CD4-positive, alpha-beta T cell treated with Interleukin-1 beta for 1 hour (primary cell): ENCODE data around the gene ONECUT2.

Experiments used
- DNase-seq, 2 donors: peaks; one replicate each; pipeline ENCODE4 v3.0.0-alpha.2; 2020 to 2022

ONECUT2 gene

GRCh38 chr18:57533006-57533867, 98.1 kb downstream of the ONECUT2 start:
- no peak for DNase-seq

DNA sequence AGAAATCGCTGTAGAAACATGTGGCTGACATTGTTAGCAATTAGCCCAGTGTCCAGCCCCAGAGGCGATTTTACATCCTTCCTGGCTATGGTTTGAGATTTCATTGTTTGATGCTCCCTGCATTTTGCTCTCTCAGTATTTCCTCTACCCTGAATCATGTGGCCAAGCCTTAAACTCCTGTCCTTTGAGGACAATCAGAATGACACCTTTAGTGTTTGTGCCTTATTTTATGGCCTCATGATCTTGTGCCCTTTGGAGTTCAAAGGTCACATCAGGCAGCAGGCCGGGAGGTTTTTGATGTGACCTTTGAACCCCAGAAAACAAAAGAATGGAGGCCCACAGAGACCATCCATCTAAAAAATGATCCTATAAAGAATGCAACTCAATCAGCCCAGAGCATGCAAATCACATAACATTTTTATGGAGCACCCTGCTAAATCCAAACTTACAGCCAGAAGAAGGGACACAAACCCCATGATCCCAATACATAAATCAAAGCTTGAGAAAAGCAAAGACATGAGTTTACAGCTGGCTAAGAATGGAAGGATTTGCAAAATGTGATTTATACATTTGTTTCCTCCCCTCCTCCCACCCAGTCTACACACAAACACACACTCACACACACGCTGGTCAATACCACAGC, 98.8 kb downstream of the ONECUT2 start:
- no peak for DNase-seq

DNA sequence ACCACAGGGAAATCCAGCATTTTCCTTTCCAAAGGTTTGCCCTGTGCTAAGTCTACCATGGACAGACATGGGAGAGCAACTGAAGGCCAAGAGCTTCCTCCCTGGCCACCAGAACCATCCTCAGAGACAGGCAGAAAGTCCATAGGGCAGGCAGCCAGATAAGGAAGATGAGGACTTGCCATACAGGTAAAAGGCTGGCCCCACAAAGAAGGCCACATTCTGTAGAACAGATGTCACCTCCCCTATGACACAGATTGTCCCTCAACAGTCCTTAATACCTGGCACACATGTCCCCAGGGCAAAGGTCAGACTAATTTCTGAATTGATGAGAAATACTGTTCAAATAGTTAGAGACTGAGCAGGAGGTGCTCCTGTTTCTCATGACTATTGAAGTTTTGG, 99.3 kb downstream of the ONECUT2 start:
- no peak for DNase-seq

GRCh38 chr18:57538614-57539013, 103.4 kb downstream of the ONECUT2 start:
- DNase-seq, result no peak

DNA sequence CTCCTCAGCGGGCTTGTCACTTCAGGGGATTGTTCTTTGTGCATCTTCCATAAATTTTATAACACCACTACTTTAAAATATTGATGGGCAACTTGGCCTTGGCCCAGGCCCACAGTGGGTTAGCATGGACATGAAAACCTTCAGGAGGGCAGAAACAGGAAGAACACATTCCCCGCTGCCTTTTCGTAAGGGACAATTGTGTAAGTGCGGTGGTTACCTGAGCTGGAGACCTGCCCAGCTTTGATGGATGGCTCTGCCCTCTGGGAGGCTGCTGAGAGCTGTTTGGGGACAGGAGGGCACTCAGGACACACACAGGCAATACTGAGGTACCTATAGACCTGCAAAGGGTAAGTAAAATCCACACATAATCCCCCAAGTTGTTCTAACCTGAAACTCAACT, 104.5 kb downstream of the ONECUT2 start:
- no peak for DNase-seq
